Fibroblast of mammary gland (primary cell): Measurements from ENCODE around the gene EXOC4.

Experiments
- DNase-seq: peaks from one replicate; pipeline ENCODE4 v3.0.0-alpha.2; 2010; ENCODE audit warnings: low read depth
- H3K4me3 ChIP-seq: 2 replicates; pipeline ENCODE4 v1.5.1; 2011; ENCODE audit warnings: low read depth, mild to moderate bottlenecking, low read length, moderate library complexity; ENCODE audit not compliant: control insufficient read depth
- CTCF ChIP-seq: conservative IDR thresholded peaks from 2 replicates; pipeline ENCODE4 v1.5.1; 2011; ENCODE audit warnings: low read depth, low read length, inconsistent platforms; ENCODE audit not compliant: control insufficient read depth, insufficient read depth

The EXOC4 gene

GRCh38 chr7:133873631-133874030 lies 620.8 kb downstream of the EXOC4 start:
- no peak overlapping the region for H3K4me3 ChIP-seq
- no peak for DNase-seq
- TF ChIP-seq CTCF, result no peak

GRCh38 chr7:133883591-133883990 lies 630.7 kb downstream of the EXOC4 start:
- no peak overlapping the region for H3K4me3 ChIP-seq
- no peak for DNase-seq
- no peak for TF ChIP-seq CTCF

GRCh38 chr7:133885213-133885612 lies 632.3 kb downstream of the EXOC4 start:
- no peak for DNase-seq
- H3K4me3 ChIP-seq, result no peak overlapping the region
- no peak for TF ChIP-seq CTCF

GRCh38 chr7:133886086-133886485 lies 633.2 kb downstream of the EXOC4 start:
- no peak for TF ChIP-seq CTCF
- no peak for DNase-seq

GRCh38 chr7:133886797-133887196 lies 633.9 kb downstream of the EXOC4 start:
- no peak for DNase-seq
- H3K4me3 ChIP-seq, result no peak overlapping the region
- no peak for TF ChIP-seq CTCF

More at GRCh38 chr7:133886086-133886485, 633.2 kb downstream of the EXOC4 start:
- no peak overlapping the region for H3K4me3 ChIP-seq

- no peak for DNase-seq
- no peak overlapping the region for H3K4me3 ChIP-seq
- TF ChIP-seq CTCF, result no peak
Measured at GRCh38 chr7:133887459-133887858, 634.6 kb downstream of the EXOC4 start.

- TF ChIP-seq CTCF, result no peak
- DNase-seq, result no peak
- no peak overlapping the region for H3K4me3 ChIP-seq
Measured at GRCh38 chr7:133888061-133888930, 635.4 kb downstream of the EXOC4 start.
